Neural cell (in vitro differentiated cells): ENCODE results near the gene MUC3A. TPM values are rescaled to one million over a fixed set of nuclear protein-coding genes. Genes with fewer than 3 reads are reported as not detected.

ENCODE experiments used
- H2AFZ ChIP-seq: fragments of 200-600, 300-800 bp; sonication (generic), shearing (Covaris generic); 2 replicates; pipeline ENCODE4 v1.6.0; 2014; ENCODE audit warnings: low read depth, mild to moderate bottlenecking, antibody characterized with exemption, low read length, moderate library complexity
- H3F3A ChIP-seq: fragments of 200-600 bp; shearing (Covaris generic); 2 replicates; pipeline ENCODE4 v1.6.1; 2016; ENCODE audit warnings: mild to moderate bottlenecking, moderate library complexity, mixed read lengths, antibody characterized with exemption, low read length; ENCODE audit not compliant: insufficient read depth, poor library complexity, severe bottlenecking
- H3K27ac ChIP-seq: fragments of 200-600, 300-800 bp; sonication (generic), shearing (Covaris generic); 2 replicates; pipeline ENCODE4 v1.5.1; 2014; ENCODE audit warnings: mild to moderate bottlenecking, low read length, moderate library complexity
- H3K27me3 ChIP-seq: fragments of 300-800, 200-600 bp; sonication (generic), shearing (Covaris generic); 2 replicates; pipeline ENCODE4 v1.6.0; 2014; ENCODE audit warnings: mild to moderate bottlenecking, low read depth, low read length, moderate library complexity; ENCODE audit not compliant: insufficient read depth
- H3K36me3 ChIP-seq: fragments of 300-800, 200-600 bp; sonication (generic), shearing (Covaris generic); 2 replicates; pipeline ENCODE4 v1.5.1; 2014; ENCODE audit warnings: mild to moderate bottlenecking, antibody characterized with exemption, low read length, moderate library complexity; ENCODE audit not compliant: insufficient read depth
- H3K4me2 ChIP-seq: fragments of 300-800, 200-600 bp; sonication (generic), shearing (Covaris generic); 2 replicates; pipeline ENCODE4 v1.6.0; 2014; ENCODE audit warnings: mild to moderate bottlenecking, low read length
- H3K4me3 ChIP-seq: fragments of 300-800, 200-600 bp; sonication (generic), shearing (Covaris generic); 2 replicates; pipeline ENCODE4 v1.5.1; 2014; ENCODE audit warnings: mild to moderate bottlenecking, low read length, moderate library complexity
- H3K79me2 ChIP-seq: fragments of 200-600 bp; shearing (Covaris generic); replicated peaks from 2 replicates; pipeline ENCODE4 v1.6.0; 2014; ENCODE audit warnings: mild to moderate bottlenecking, low read length, moderate library complexity; ENCODE audit not compliant: insufficient read depth
- H3K9ac ChIP-seq: fragments of 300-800, 200-600 bp; sonication (generic), shearing (Covaris generic); 2 replicates; pipeline ENCODE4 v1.6.1; 2016; ENCODE audit warnings: mild to moderate bottlenecking, low read length, mixed read lengths
- H3K9me2 ChIP-seq: fragments of 200-600 bp; shearing (Covaris generic); 2 replicates; pipeline ENCODE4 v1.6.1; 2016; ENCODE audit warnings: mild to moderate bottlenecking, low read length, mixed read lengths; ENCODE audit not compliant: insufficient read depth
- H3K9me3 ChIP-seq: fragments of 200-600, 300-800 bp; sonication (generic), shearing (Covaris generic); 2 replicates; pipeline ENCODE4 v1.6.1; 2016; ENCODE audit warnings: mild to moderate bottlenecking, mixed run types, low read length, moderate library complexity, mixed read lengths
- H4K20me1 ChIP-seq: fragments of 200-600 bp; shearing (Covaris generic); 2 replicates; pipeline ENCODE4 v1.6.1; 2016; ENCODE audit warnings: mild to moderate bottlenecking, mixed run types; ENCODE audit not compliant: insufficient read depth
- CTCF ChIP-seq: fragments of 450-650 bp; IDR thresholded peaks from 2 replicates; pipeline ENCODE4 v1.5.1; 2014; ENCODE audit warnings: antibody characterized with exemption, mild to moderate bottlenecking, moderate library complexity; ENCODE audit not compliant: poor library complexity, severe bottlenecking
- EP300 ChIP-seq: fragments of 450-650 bp; conservative IDR thresholded peaks from 2 replicates; pipeline ENCODE4 v1.6.1; 2014; ENCODE audit warnings: antibody characterized with exemption, mild to moderate bottlenecking, moderate library complexity; ENCODE audit not compliant: poor library complexity, severe bottlenecking
- EZH2 ChIP-seq: fragments of 200-600, 300-800 bp; shearing (Covaris generic), sonication (generic); IDR thresholded peaks from 2 replicates; pipeline ENCODE4 v1.6.1; 2014; ENCODE audit warnings: antibody characterized with exemption, low read length, borderline replicate concordance, mild to moderate bottlenecking; ENCODE audit not compliant: insufficient read depth, poor library complexity, severe bottlenecking
- MXI1 ChIP-seq: fragments of 450-650 bp; conservative IDR thresholded peaks from 2 replicates; pipeline ENCODE4 v1.6.1; 2014; ENCODE audit warnings: antibody characterized with exemption, mild to moderate bottlenecking; ENCODE audit not compliant: poor library complexity, severe bottlenecking
- POLR2AphosphoS5 ChIP-seq: IDR thresholded peaks from 2 replicates; pipeline ENCODE4 v1.6.1; 2012
- RAD21 ChIP-seq: fragments of 450-650 bp; conservative IDR thresholded peaks from 2 replicates; pipeline ENCODE4 v1.6.1; 2014; ENCODE audit warnings: antibody characterized with exemption, mild to moderate bottlenecking, moderate library complexity
- SMC3 ChIP-seq: fragments of 450-650 bp; conservative IDR thresholded peaks from 2 replicates; pipeline ENCODE4 v1.6.1; 2014; ENCODE audit warnings: antibody characterized with exemption, mild to moderate bottlenecking, moderate library complexity; ENCODE audit not compliant: poor library complexity
- TAF1 ChIP-seq: IDR thresholded peaks from 2 replicates; pipeline ENCODE4 v1.6.1; 2012; ENCODE audit warnings: low read depth
- polyA plus RNA-seq: library from polyadenylated mRNA; depleted of rRNA; stranded (reverse); fragments of >200 nt; gene quantifications from 2 replicates; pipeline ENCODE4 v1.2.3, GENCODE V29; 2014
- TF ChIP-seq, protein P1 (sequence below): IDR thresholded peaks from 2 replicates; pipeline ENCODE4 v1.6.1; 2012; ENCODE audit warnings: borderline replicate concordance

Gene MUC3A
- polyA plus RNA-seq, 1 donor from 2014 or later: not detected

DNA sequence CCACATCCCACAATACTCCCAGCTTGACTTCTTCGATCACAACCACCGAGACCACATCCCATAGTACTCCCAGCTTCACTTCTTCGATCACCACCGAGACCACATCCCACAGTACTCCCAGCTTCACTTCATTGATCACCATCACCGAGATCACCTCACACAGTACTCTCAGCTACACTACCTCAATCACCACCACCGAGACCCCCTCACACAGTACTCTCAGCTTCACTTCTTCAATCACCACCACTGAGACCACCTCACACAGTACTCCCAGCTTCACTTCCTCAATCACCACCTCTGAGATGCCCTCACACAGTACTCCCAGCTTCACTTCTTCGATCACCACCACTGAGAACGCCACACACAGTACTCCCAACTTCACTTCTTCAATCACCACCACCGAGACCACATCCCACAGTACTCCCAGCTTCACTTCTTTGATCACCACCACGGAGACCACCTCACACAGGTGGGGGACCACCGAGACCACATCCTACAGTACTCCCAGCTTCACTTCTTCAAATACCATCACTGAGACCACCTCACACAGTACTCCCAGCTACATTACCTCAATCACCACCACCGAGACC lies 8.6 kb downstream of the MUC3A start:
- Histone ChIP-seq H4K20me1 (no peaks in the 10 kb centered on the region), H2AFZ (no peak overlapping the region), H3K4me3 (no peak overlapping the region), H3K9me3 (peaks cover 3% of the 10 kb centered on the region), H3K27ac (no peak overlapping the region), H3K4me2 (no peak overlapping the region), H3K27me3 (no peaks in the 10 kb centered on the region), H3K79me2 (no peaks in the 10 kb centered on the region), H3K9ac (no peak overlapping the region), H3K9me2 (no peaks in the 10 kb centered on the region), H3F3A (no peaks in the 10 kb centered on the region), H3K36me3 (no peaks in the 10 kb centered on the region)
- TF ChIP-seq CTCF (no peak), EP300 (no peak), SMC3 (no peak), EZH2 (no peak), MXI1 (no peak), POLR2AphosphoS5 (no peak), TAF1 (no peak), RAD21 (no peak)
- TF ChIP-seq, protein P1, sequence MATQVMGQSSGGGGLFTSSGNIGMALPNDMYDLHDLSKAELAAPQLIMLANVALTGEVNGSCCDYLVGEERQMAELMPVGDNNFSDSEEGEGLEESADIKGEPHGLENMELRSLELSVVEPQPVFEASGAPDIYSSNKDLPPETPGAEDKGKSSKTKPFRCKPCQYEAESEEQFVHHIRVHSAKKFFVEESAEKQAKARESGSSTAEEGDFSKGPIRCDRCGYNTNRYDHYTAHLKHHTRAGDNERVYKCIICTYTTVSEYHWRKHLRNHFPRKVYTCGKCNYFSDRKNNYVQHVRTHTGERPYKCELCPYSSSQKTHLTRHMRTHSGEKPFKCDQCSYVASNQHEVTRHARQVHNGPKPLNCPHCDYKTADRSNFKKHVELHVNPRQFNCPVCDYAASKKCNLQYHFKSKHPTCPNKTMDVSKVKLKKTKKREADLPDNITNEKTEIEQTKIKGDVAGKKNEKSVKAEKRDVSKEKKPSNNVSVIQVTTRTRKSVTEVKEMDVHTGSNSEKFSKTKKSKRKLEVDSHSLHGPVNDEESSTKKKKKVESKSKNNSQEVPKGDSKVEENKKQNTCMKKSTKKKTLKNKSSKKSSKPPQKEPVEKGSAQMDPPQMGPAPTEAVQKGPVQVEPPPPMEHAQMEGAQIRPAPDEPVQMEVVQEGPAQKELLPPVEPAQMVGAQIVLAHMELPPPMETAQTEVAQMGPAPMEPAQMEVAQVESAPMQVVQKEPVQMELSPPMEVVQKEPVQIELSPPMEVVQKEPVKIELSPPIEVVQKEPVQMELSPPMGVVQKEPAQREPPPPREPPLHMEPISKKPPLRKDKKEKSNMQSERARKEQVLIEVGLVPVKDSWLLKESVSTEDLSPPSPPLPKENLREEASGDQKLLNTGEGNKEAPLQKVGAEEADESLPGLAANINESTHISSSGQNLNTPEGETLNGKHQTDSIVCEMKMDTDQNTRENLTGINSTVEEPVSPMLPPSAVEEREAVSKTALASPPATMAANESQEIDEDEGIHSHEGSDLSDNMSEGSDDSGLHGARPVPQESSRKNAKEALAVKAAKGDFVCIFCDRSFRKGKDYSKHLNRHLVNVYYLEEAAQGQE: no peak

GRCh38 chr7:100959894-100960293 lies 10.6 kb downstream of the MUC3A start:
- TF ChIP-seq TAF1 (no peak), RAD21 (no peak), SMC3 (no peak), EZH2 (no peak), CTCF (no peak), POLR2AphosphoS5 (no peak), MXI1 (no peak), EP300 (no peak)
- TF ChIP-seq, protein P1: no peak
- peaks cover 10% of the 10 kb centered on the region for H3K27me3 ChIP-seq
- H3K36me3 ChIP-seq: no peaks in the 10 kb centered on the region
- H3K4me3 ChIP-seq: no peak overlapping the region
- no peaks in the 10 kb centered on the region for H3K79me2 ChIP-seq
- H3K9me2 ChIP-seq: no peaks in the 10 kb centered on the region
- peaks cover 3% of the 10 kb centered on the region for H3K9me3 ChIP-seq
- H3F3A ChIP-seq: no peaks in the 10 kb centered on the region
- no peak overlapping the region for H3K4me2 ChIP-seq
- no peak overlapping the region for H3K27ac ChIP-seq
- H3K9ac ChIP-seq: no peak overlapping the region
- no peaks in the 10 kb centered on the region for H4K20me1 ChIP-seq
- no peak overlapping the region for H2AFZ ChIP-seq
